HG02642 (cell line): ENCODE results near the gene ZNF385D.
"Not testable (repeated sequence)": the region's sequence is repeated elsewhere in the genome, so short reads cannot be mapped to it uniquely, and the experiment has no call there.

Experiments
- ATAC-seq: cut with Tn5 transposase; IDR thresholded peaks from one replicate; pipeline ENCODE4 v1.9.1; 2021; ENCODE audit warnings: mild to moderate bottlenecking; ENCODE audit not compliant: unreplicated experiment, poor library complexity

ZNF385D gene

GRCh38 chr3:21393683-21394311, 357.2 kb downstream of the ZNF385D start:
- ATAC-seq = no peak

DNA sequence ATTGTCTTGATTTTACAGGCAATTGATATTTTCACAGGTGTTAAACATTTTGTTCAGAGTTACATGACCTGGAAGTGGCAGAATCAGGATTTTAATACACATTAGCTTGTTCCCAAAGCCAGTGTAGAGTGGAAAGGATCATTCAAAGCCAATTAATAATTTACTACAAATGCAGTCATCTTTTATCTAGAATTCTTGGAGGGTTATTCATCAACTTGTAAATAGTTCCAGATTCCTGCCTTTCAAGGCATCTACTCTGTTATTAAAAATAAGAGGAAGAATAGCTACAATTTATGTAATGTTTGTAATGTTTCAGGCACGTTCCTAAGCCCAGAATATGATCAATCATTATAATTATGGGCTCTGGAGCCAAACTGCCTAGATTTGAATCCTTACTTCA, 358.5 kb downstream of the ZNF385D start:
- ATAC-seq = no peak

DNA sequence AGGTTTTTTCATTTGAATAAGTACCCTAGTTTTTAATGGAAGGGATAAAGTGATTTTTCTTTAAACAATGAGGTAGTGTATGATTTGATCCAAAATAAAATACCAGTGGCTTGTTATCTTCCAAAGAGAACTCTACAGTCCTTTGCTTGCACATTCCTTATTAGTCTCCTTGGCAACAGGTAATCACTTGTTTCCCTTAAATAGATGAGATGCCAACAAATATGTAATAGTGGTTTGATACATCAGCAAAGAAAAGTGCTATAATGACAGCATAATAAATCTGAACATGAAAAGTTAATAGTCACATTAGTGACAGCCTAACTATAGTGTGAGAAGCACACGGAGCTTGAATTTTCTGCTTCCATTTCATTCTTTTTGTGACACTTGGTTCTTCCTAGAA, 360.2 kb downstream of the ZNF385D start:
- no peak for ATAC-seq

DNA sequence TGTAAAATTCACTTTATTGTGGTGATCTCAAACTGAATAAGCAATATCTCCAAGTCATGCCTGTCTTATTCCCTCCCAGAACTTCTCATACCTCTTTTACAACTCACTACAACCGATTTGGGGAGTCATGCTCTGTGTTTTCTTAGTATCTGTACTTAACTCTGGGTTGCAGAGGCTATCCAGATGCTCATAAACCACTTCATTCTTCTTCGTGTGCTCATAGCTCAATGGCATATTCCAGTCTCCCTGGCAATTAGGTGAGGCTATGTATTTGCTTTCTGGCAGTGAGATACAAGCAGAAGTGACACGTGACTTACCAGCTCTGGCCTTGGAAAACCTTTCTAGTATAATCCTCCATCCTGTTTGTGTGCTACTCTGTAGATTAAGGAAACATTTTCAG, 360.9 kb downstream of the ZNF385D start:
- ATAC-seq = no peak

DNA sequence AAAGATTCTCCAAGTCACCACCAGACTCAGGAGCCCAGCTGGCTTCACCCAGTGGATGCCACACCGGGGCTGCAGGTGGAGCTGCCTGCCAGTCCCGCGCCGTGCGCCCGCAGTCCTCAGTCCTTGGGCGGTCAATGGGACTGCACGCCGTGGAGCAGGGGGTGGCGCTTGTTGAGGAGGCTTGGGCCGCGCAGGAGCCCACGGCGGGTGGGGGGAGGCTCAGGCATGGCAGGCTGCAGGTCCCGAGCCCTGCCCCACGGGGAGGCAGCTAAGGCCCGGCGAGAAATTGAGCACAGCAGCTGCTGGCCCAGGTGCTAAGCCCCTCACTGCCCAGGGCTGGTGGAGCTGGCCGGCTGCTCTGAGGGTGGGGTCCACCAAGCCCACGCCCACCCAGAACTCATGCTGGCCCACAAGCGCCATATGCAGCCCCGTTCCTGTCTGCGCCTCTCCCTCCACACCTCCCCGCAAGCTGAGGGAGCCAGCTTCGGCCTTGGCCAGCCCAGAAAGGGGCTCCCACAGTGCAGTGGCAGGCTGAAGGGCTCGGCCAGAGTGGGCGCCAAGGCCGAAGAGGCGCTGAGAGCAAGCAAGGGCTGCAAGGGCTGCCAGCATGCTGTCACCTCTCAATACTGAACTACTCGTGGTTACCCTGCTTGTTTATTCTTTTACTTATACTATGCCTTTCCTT, 363.7 kb downstream of the ZNF385D start:
- not testable (repeated sequence) for ATAC-seq

GRCh38 chr3:21378036-21378435, 373.0 kb downstream of the ZNF385D start:
- not testable (repeated sequence) for ATAC-seq

GRCh38 chr3:21377071-21377769, 373.8 kb downstream of the ZNF385D start:
- no peak for ATAC-seq

DNA sequence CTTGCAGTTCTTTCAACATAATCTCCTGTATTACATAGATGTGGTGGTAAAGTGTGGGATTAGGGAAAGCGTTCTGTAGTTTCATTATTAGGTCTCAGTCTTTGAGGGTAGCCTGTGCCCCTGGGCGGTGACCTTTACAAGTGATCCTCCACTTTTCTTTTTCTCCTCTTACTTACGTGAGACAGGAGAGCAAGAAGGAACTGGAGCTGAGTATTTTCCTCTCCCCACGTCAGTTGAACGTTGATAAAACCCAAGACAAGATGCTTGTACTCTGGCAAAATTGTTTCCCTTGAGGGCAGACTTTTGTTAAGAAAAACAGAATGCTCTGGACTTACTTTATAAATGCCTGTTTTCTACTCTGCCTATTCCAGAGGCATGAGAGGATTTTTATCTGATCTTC, 378.7 kb downstream of the ZNF385D start:
- no peak for ATAC-seq
